ENCODE measurements around the gene TOR1AIP2. TPM values are rescaled to one million over a fixed set of nuclear protein-coding genes. Genes with fewer than 3 reads are reported as not detected.

Gene TOR1AIP2
- total and polyA plus RNA-seq, 12 donors = 8.1 to 63.3 (median 52.2) TPM

DNA sequence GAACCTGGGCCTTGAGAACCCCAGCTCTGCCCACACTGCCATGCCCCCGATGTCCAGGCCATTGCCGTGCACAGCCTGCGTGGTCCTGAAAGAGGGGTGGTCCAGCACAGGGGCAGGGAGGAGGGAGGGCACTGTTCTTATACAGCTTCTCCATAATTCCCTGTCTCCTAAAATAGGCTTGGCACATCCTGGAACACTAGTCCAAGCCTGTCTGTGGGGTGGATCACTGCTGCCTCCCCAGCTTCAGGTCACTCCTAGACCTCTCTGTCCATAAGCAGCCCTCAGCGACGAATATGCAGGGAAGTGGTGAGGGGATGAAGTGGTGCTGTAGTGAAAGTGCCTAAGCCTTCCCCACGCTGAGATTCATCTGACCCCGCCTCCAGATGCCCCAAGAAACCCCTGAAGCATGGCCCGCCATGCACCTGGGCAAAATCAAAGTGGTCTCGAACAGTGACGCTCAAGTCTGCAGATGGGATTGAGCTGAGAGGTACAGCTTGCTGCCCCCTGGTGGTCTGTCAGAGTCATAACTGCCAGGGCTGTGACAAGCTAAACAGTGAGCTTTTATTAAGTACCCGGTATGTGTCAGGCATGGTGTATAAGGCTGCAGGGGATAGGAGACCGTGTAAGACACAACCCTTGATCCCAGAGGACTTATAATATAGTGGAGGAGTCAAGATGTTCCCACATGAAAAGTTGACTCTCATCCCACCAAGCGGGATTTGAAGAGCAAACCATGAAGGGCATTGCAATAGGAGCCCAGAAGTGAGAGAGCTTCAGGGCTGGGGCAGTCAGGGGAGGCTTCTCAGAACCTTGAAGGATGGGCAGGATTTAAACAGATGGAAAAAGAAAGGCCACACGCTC is 67.9 kb downstream of the TOR1AIP2 start:
- intact Hi-C loops (cut with DNase I) = loop anchor here in 7 of 10 donors (1.0 to 2.0 kb wide), 5 partner anchors 99 to 105 kb away; no protein-coding TSS in a partner anchor
- H3K36me3 ChIP-seq = no peaks in the 10 kb centered on the region
- 40 to 41% methylated on average over 14 of the region's 14 CpGs for WGBS, 2 donors
- no peak overlapping the region for H3K4me3 ChIP-seq
- TF ChIP-seq, protein P1, sequence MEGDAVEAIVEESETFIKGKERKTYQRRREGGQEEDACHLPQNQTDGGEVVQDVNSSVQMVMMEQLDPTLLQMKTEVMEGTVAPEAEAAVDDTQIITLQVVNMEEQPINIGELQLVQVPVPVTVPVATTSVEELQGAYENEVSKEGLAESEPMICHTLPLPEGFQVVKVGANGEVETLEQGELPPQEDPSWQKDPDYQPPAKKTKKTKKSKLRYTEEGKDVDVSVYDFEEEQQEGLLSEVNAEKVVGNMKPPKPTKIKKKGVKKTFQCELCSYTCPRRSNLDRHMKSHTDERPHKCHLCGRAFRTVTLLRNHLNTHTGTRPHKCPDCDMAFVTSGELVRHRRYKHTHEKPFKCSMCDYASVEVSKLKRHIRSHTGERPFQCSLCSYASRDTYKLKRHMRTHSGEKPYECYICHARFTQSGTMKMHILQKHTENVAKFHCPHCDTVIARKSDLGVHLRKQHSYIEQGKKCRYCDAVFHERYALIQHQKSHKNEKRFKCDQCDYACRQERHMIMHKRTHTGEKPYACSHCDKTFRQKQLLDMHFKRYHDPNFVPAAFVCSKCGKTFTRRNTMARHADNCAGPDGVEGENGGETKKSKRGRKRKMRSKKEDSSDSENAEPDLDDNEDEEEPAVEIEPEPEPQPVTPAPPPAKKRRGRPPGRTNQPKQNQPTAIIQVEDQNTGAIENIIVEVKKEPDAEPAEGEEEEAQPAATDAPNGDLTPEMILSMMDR (IDR thresholded peaks at IDR 0.05) = peak; percentile 75 to 94 (median 91)
- no peaks in the 10 kb centered on the region for H3K9me3 ChIP-seq
- ATAC-seq = peak; percentile 32 to 74 (median 63)
- H3K27ac ChIP-seq = no peak overlapping the region
- peaks cover 0 to 18% (median 8%) of the 10 kb centered on the region in 9 donors for H3K4me1 ChIP-seq
- H3K27me3 ChIP-seq = peaks cover 0 to 33% (median 5%) of the 10 kb centered on the region in 7 donors
- DNase-seq = peak; percentile 30 to 66

GRCh38 chr1:179808503-179808902 is 69.1 kb downstream of the TOR1AIP2 start:
- Histone ChIP-seq H3K9me3 (no peaks in the 10 kb centered on the region), H3K36me3 (no peaks in the 10 kb centered on the region), H3K27me3 (peaks cover 0 to 33% (median 5%) of the 10 kb centered on the region in 7 donors), H3K4me3 (no peak overlapping the region), H3K4me1 (peaks cover 0 to 9% (median 3%) of the 10 kb centered on the region in 9 donors), H3K27ac (no peak overlapping the region)
- TF ChIP-seq, protein P1 (IDR thresholded peaks at IDR 0.05) = no peak
- WGBS, 2 donors = 91 to 96% methylated on average over 1 of the region's 1 CpG
- DNase-seq (no peak), ATAC-seq (no peak)
- intact Hi-C loops (cut with DNase I) = loop anchor here in 1 of 10 donors (1.0 kb wide), 1 partner anchor 103 kb away; no protein-coding TSS in a partner anchor

- TF ChIP-seq, protein P1 (IDR thresholded peaks at IDR 0.05) = no peak
- intact Hi-C loops (cut with DNase I) = loop anchor here in 1 of 10 donors (1.0 kb wide), 1 partner anchor 103 kb away; no protein-coding TSS in a partner anchor
Observed at GRCh38 chr1:179807691-179808485, 69.7 kb downstream of the TOR1AIP2 start.

GRCh38 chr1:179807291-179807690 is 70.3 kb downstream of the TOR1AIP2 start:
- Histone ChIP-seq H3K27ac (no peak overlapping the region), H3K9me3 (no peaks in the 10 kb centered on the region), H3K36me3 (no peaks in the 10 kb centered on the region), H3K4me3 (no peak overlapping the region), H3K27me3 (peaks cover 0 to 29% (median 5%) of the 10 kb centered on the region in 7 donors), H3K4me1 (peaks cover 0 to 9% (median 3%) of the 10 kb centered on the region in 9 donors)
- intact Hi-C loops (cut with DNase I) = no loop called here
- ATAC-seq (no peak), DNase-seq (no peak)
- TF ChIP-seq, protein P1 (IDR thresholded peaks at IDR 0.05) = no peak
- WGBS, 2 donors = 85 to 90% methylated on average over 9 of the region's 9 CpGs

More at GRCh38 chr1:179807691-179808485, 69.7 kb downstream of the TOR1AIP2 start:
- WGBS, 2 donors = 88 to 90% methylated on average over 11 of the region's 11 CpGs
- peak in 2 of 8 donors; percentile 13 to 19 for ATAC-seq
- no peak for DNase-seq
- Histone ChIP-seq H3K27ac (no peak overlapping the region), H3K27me3 (peaks cover 0 to 31% (median 5%) of the 10 kb centered on the region in 7 donors), H3K9me3 (no peaks in the 10 kb centered on the region), H3K4me3 (no peak overlapping the region), H3K36me3 (no peaks in the 10 kb centered on the region), H3K4me1 (peaks cover 0 to 9% (median 3%) of the 10 kb centered on the region in 9 donors)

Measured in heart right ventricle (tissue), 16 donors.